Limb (tissue), 2 donors: ENCODE results near the gene RFTN2.

Source experiments
- DNase-seq, 2 donors: peaks; one replicate each; pipeline ENCODE4 v3.0.0-alpha.2; 2016; ENCODE audit errors: extremely low spot score in 2 of 2

RFTN2 gene

GRCh38 chr2:197548582-197548981, 126.8 kb downstream of the RFTN2 start:
- no peak for DNase-seq

GRCh38 chr2:197547163-197547900, 128.1 kb downstream of the RFTN2 start:
- DNase-seq, result no peak

- no peak for DNase-seq
Measured at GRCh38 chr2:197543206-197543605, 132.2 kb downstream of the RFTN2 start.

- no peak for DNase-seq
Measured at GRCh38 chr2:197539734-197540133, 135.7 kb downstream of the RFTN2 start.

GRCh38 chr2:197538412-197538811, 137.0 kb downstream of the RFTN2 start:
- no peak for DNase-seq
